Glomerular endothelial cell (primary cell): Measurements from ENCODE around the gene TLE1. TPM values are rescaled to one million over a fixed set of nuclear protein-coding genes. Genes with fewer than 3 reads are reported as not detected.
"Not testable (repeated sequence)": the region's sequence is repeated elsewhere in the genome, so short reads cannot be mapped to it uniquely, and the experiment has no call there.

ENCODE experiments used
- DNase-seq: peaks from one replicate; pipeline ENCODE4 v3.0.0-alpha.2; 2011; ENCODE audit warnings: low read depth, low spot score; ENCODE audit errors: extremely low read depth
- total RNA-seq: library from RNA; depleted of rRNA; stranded (reverse); fragments of >200 nt; gene quantifications from 2 replicates; pipeline ENCODE4 v1.2.3, GENCODE V29; 2015

TLE1 gene
- total RNA-seq, 1 donor from 2014 or later: 58.7 TPM

DNA sequence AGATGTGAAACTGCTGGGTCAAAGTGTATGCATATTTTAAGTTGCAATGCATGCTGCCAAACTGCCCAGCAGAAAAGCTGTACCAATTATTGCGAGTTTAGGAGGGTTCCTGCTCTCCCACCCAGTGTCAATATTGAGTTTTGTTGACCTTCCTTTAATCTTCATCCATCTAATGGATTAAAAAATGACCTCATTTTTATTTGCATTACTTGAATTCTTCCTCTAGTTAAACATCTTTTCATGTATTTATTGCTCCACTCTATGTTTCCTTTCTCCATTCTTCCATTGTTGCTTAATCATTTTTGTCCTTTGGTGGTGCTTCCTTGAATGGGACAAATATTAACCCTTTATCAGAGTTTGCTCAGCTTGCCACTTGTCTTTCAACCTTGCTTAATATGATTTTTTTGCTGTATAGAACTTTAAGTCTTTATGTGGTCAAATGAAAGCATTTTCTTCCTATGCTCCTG lies 32.4 kb downstream of the TLE1 start:
- no peak for DNase-seq

GRCh38 chr9:81656004-81656403 lies 33.3 kb downstream of the TLE1 start:
- no peak for DNase-seq

GRCh38 chr9:81653240-81653639 lies 36.1 kb downstream of the TLE1 start:
- no peak for DNase-seq

DNA sequence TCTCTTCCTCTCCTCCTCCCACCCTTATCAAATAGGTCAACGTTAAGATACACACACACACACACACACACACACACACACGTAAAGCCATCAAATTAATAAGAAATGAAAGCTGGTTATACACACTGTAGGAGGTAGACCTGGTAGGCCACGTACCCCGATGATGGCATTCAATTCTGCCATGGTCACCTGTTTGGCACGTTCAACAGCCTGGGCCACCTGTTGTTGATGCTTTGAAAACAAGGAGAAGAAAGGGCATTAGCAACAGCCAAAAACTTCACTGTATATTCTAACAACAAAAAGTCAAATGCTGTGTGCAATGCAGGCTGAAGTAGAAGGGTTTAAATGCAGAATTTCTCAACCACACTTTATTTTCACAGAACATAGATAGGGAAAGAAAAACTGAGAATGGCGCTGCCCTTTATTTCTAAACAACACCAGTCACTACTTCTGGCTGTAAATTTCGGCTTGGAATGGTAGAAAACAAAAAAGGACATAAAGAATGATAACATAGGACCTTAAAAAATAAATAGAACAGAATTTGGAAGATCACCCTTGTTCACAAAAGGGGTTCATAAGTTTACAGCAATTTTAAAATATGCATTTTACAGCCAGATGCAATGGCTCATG lies 37.2 kb downstream of the TLE1 start:
- no peak for DNase-seq

GRCh38 chr9:81650586-81651515 lies 38.5 kb downstream of the TLE1 start:
- DNase-seq: no peak

GRCh38 chr9:81649475-81650240 lies 39.7 kb downstream of the TLE1 start:
- DNase-seq: no peak

DNA sequence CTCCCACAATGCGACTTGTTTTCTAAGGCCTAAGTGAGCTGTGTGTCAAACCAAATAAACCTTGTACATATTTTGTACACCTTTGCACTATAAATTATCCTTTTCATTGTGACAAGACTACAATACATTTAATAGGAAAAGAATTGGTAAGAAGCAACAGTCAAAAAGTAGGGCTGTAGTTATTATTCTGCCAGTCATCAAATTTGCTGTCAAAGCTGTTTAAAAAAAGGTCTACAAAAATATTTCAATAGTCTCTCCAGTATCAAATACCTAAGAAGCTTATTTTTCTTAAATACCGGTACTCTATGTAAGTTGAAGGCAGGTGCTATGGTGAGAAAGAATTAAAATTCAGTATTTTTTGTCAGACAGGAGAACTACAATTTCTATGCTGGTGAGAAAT lies 40.5 kb downstream of the TLE1 start:
- no peak for DNase-seq

- DNase-seq: no peak
These were observed 43.0 kb downstream of the TLE1 start for GRCh38 chr9:81646337-81646736.

DNA sequence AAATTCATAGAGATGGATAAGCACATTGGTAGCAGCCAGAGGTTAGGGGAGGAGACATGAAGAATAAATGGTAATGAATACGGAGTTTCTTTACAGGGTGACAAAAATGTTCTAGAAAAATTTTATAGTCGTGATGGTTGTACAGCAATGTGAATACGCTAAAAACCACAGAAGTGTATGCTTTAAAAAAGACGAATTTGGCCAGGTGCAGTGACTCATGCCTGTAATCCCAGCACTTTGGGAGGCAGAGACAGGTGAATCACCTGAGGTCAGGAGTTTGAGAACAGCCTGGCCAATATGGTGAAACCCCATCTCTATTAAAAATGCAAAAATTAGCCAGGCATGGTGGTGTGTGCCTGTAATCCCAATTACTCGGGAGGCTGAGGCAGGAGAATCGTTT lies 44.8 kb downstream of the TLE1 start:
- not testable (repeated sequence) for DNase-seq

- DNase-seq: no peak
These were observed 52.1 kb downstream of the TLE1 start for GRCh38 chr9:81637276-81637675.

- no peak for DNase-seq
These were observed 53.1 kb downstream of the TLE1 start for GRCh38 chr9:81636255-81636599.

- DNase-seq: no peak
These were observed 53.7 kb downstream of the TLE1 start for GRCh38 chr9:81635521-81636254.

DNA sequence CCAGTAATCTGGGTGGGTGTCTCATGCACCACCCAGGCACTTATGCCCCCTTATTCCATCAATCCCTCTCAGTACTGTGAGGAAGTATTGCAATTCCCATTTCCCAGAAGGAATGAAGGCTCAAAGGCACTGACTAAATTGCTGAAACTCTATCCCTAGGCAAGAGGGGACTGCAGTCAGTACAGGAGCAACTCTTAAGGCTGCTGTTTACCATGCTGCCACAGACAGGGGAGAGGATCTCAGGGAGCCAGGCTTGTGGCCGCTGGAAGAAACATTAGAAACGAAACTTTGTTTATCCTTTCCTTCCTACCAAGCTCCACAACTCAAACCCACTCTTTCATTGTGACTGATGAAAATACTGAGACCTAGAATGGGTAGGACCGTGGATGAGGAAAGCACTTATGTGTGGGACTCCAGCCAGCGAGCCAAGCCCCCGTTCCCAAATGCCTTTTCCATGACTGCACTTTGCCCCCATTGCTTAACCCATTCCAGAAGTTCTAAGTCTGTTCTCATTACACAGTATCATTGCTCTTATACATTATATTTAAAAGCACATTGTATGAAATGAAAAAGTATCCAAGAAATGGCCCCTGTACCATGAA lies 54.3 kb downstream of the TLE1 start:
- no peak for DNase-seq

DNA sequence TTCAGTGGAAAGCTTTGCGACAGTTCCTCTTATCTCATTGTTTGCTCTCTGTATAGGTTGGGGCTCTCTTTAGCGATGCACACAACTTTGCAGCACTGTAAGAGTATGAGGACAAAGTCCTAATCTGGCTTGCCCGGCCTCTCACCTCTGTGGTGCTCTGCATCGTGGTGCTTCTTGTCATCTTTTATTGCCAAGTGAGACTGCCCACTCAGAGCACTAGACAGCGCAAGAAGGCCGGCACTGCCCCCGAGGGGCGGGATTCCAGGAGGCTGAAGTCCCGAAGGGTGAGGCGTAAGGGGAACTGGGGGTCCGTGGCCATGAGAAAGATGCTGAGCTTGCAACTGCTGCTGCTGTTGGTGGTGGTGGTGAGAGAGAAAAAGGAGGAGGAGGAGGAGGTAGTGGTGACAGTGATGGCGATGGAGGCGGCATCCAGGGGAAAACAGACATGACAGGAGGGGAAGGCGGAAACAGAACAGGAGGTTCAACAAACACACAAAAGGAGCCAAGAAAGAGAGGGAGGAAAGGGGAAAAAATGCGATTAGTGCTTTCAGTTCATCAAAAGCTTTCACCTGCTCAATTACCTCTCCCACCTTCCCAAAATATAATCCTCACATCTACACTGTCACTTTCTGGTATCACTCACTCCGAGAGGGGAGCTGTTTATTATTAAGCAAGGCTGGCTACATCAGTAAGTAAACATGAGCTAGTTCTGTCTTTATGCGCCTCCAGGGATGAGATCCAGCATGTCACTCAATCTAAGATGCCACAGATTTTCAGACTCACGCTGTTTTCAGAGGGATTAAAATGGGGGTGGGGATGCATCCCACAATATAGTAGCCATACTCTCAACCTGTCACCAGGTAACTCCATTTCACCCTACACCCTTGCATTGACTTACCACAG lies 55.1 kb downstream of the TLE1 start:
- DNase-seq: no peak

GRCh38 chr9:81632599-81632998 lies 56.7 kb downstream of the TLE1 start:
- no peak for DNase-seq

DNA sequence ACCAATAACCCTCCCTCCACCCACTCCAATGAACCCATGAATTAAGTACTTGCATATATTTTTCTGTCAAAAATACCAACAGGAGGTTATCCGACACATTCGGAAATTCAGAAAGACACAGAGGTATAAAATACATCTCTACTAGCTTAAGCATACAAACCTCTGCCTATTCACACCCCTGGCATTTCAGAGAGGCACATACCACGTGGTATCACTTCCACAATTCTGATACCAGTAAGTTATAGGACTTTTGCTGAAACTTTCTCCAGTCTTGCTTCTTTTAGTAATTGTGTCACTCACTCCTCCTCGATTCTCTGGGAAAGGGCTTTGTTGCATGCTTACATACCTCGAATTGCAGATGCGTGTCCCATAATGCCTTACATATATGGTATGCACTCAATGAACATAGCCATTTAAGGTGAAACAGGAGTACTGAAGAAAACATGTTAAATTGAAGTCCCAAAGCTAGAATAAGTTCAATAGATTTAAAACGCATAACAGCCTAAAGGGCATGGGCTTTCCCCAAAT lies 58.1 kb downstream of the TLE1 start:
- no peak for DNase-seq

DNA sequence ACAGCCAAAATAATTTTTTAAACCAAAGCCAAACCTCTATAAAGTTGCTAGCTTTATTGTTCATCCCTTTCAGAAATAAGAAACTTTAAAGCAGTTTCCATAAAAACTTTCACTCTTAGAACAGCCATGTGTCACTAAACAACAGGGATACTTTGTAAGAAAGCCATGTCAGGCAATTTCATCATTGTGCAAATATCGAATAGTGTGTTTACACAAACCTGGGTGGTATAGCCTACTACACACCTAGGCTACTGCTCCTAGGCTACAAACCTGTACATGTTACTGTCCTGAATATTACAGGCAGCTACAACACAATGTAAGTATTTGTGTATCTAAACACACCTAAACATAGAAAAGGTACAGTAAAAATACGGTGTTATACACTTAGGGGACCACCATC lies 59.9 kb downstream of the TLE1 start:
- no peak for DNase-seq

DNA sequence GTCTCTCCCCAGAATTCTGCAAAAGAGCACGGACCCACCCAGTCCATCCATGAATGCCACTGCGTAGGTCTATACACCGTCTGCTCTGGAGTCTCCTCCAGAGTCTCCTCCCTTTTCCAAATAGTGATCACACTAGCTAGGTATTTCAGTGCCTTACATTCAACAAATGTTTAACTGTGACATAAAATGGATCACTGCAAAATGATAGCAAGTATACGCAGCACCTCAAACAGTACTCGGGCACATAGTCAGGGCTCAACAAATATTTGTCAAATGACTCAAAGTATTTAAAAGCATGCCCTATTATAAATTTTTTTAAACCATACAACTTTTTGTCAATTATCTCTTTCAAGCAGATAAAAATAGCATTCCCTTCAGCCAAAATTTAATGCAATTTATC lies 60.5 kb downstream of the TLE1 start:
- DNase-seq: no peak

GRCh38 chr9:81627481-81627880 lies 61.9 kb downstream of the TLE1 start:
- no peak for DNase-seq
